Esophagus (tissue), 2 donors: ENCODE data around the gene CHST11. TPM values are rescaled to one million over a fixed set of nuclear protein-coding genes. Genes with fewer than 3 reads are reported as not detected.

ENCODE experiments used
- H3K27ac ChIP-seq, 2 donors: one replicate each; pipeline ENCODE4 v1.5.1; 2013; ENCODE audit warnings: low read depth in 2 of 2, mild to moderate bottlenecking in 2 of 2, inconsistent platforms in 1 of 2, low read length in 1 of 2, moderate library complexity in 1 of 2
- H3K27me3 ChIP-seq, 2 donors: one replicate each; pipeline ENCODE4 v1.6.1; 2013; ENCODE audit warnings: low read length in 2 of 2, control low read depth in 1 of 2, mild to moderate bottlenecking in 1 of 2; ENCODE audit not compliant: insufficient read depth in 2 of 2, control insufficient read depth in 1 of 2
- H3K36me3 ChIP-seq, 2 donors: one replicate each; pipeline ENCODE4 v1.6.1; 2013; ENCODE audit warnings: low read length in 1 of 2; ENCODE audit not compliant: control insufficient read depth in 2 of 2, insufficient read depth in 2 of 2
- H3K4me1 ChIP-seq, 2 donors: one replicate each; pipeline ENCODE4 v1.6.1; 2013; ENCODE audit warnings: low read length in 1 of 2; ENCODE audit not compliant: control insufficient read depth in 2 of 2, insufficient read depth in 2 of 2
- H3K4me3 ChIP-seq, 2 donors: one replicate each; pipeline ENCODE4 v1.5.1; 2013; ENCODE audit warnings: low read length in 2 of 2, mild to moderate bottlenecking in 2 of 2, low read depth in 1 of 2, moderate library complexity in 1 of 2
- H3K9me3 ChIP-seq, 2 donors: one replicate each; pipeline ENCODE4 v1.6.1; 2013; ENCODE audit warnings: mild to moderate bottlenecking in 2 of 2, low read depth in 1 of 2, low read length in 1 of 2, moderate library complexity in 1 of 2; ENCODE audit not compliant: control insufficient read depth in 2 of 2, insufficient read depth in 1 of 2
- WGBS, 2 donors: extraction: QIAGEN DNeasy Blood & Tissue Kit; methylation state at CpG; one replicate each; pipeline ENCODE4 v1.1.7; 2013; 5-methylcytosine and 5-hydroxymethylcytosine counted together
- polyA plus RNA-seq, 2 donors: library from polyadenylated mRNA; stranded (reverse); fragments of 200-250 nt; gene quantifications; one replicate each; pipeline ENCODE4 v1.2.3, GENCODE V29; 2013
- donor health status: healthy with polysubstance abuse.
- donor health status: Bipolar disorder and iron deficiency.

The CHST11 gene
- polyA plus RNA-seq, 2 donors: 0.53 to 1.4 TPM

GRCh38 chr12:104456950-104457745, 400 bp downstream of the CHST11 start:
- peaks cover 0 to 4% of the 10 kb centered on the region in 2 donors for H3K4me1 ChIP-seq
- peak overlapping the region; percentile 75 to 79 for H3K27ac ChIP-seq
- H3K36me3 ChIP-seq: no peaks in the 10 kb centered on the region
- H3K9me3 ChIP-seq: no peaks in the 10 kb centered on the region
- WGBS, 2 donors: 0% methylated on average over 69 to 71 of the region's 71 CpGs
- no peaks in the 10 kb centered on the region for H3K27me3 ChIP-seq
- peak overlapping the region; percentile 68 to 82 for H3K4me3 ChIP-seq

DNA sequence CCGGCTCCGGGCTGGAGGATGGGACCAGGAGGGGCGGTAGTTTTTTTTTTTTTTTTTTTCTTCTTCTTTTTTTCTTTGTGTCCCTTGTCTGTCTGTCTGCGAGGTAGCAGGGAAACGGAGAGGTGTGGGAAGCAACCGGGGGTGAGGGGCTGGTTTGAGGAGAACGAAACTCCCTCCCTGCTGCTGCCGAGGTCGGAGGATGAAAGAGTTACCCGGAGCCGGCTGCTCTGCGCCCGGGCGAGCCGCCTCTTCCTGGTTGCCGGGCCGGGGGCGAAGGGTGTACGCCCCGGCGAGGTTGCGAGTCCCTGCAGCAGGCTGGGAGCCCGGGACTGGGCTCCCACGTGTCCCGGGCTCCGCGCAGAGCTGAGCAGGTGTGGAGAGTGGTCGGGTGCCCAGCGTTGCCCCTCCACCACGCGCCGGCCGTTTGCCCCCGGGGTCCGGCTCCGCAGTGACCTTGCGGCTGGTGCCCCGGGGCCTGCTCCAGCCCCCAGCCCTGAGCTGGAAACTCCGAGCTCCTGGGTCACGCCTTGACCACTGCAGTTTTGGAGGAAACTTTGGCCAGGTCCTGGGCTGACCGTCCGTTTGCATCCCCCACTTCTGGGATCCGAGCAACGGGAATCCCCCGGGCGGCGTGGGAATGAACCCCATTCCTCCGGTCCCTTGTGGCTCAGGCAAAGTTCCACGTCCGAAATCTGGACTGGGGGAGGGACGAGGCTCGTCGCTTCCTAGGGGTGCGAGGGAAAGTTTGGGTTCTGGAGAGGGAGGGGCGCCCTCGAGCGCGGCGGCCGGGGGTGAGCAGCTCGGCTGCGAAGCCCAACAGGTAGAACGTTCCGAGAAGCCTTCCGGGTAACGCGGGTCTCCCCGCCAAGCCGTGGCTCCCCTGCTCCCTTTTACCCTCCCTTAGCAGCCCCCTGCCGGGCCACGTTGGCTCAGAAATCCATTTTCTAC, 1.3 kb downstream of the CHST11 start:
- no peaks in the 10 kb centered on the region for H3K27me3 ChIP-seq
- H3K4me3 ChIP-seq: peak overlapping the region; percentile 68 to 82
- peaks cover 0 to 4% of the 10 kb centered on the region in 2 donors for H3K4me1 ChIP-seq
- H3K9me3 ChIP-seq: no peaks in the 10 kb centered on the region
- 0% methylated on average over 71 of the region's 71 CpGs for WGBS, 2 donors
- peak overlapping the region; percentile 75 to 79 for H3K27ac ChIP-seq
- no peaks in the 10 kb centered on the region for H3K36me3 ChIP-seq

DNA sequence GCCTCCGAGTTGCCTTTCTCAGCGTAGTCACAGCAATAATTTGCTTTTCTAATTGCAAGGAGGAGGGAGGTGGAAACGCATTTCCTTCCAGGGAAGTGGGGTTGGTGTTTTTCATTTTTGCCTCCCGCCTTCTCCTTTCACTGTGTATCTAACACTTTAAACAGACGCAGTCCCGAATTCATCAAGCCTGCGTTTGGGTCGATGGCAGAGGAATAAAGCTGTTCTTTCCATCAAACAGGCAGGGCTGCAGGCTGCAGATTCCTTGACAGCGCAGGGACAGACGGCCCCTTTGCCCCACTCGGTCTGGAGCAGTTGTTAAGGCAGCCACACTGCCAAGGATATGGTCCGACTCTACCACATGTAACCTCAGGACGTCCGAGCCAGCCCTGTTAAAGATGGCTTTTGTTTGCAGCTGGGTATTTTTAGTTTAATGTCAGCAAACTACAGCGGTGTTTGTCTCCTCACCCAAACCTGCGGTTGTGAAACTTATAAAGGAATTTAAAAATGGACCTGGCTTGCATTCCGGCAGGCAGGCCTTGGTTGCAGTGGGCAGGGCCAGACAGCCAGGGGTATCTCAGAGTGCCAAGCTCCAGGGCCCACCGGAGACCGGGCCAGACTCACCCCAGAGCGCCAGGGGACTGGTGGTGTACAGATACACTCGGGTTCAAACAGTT, 2.1 kb downstream of the CHST11 start:
- H3K4me1 ChIP-seq: peaks cover 0 to 6% of the 10 kb centered on the region in 2 donors
- peak overlapping the region; percentile 60 to 75 for H3K27ac ChIP-seq
- no peaks in the 10 kb centered on the region for H3K36me3 ChIP-seq
- WGBS, 2 donors: 14 to 21% methylated on average over 21 of the region's 21 CpGs
- no peaks in the 10 kb centered on the region for H3K27me3 ChIP-seq
- peak overlapping the region; percentile 68 to 82 for H3K4me3 ChIP-seq
- no peaks in the 10 kb centered on the region for H3K9me3 ChIP-seq

GRCh38 chr12:104459368-104459909, 2.7 kb downstream of the CHST11 start:
- Histone ChIP-seq H3K36me3 (no peaks in the 10 kb centered on the region), H3K4me3 (peak overlapping the region; percentile 68 to 82), H3K4me1 (peaks cover 0 to 6% of the 10 kb centered on the region in 2 donors), H3K27ac (peak overlapping the region; percentile 60 to 74), H3K27me3 (no peaks in the 10 kb centered on the region), H3K9me3 (no peaks in the 10 kb centered on the region)
- WGBS, 2 donors: 46 to 64% methylated on average over 7 of the region's 7 CpGs

DNA sequence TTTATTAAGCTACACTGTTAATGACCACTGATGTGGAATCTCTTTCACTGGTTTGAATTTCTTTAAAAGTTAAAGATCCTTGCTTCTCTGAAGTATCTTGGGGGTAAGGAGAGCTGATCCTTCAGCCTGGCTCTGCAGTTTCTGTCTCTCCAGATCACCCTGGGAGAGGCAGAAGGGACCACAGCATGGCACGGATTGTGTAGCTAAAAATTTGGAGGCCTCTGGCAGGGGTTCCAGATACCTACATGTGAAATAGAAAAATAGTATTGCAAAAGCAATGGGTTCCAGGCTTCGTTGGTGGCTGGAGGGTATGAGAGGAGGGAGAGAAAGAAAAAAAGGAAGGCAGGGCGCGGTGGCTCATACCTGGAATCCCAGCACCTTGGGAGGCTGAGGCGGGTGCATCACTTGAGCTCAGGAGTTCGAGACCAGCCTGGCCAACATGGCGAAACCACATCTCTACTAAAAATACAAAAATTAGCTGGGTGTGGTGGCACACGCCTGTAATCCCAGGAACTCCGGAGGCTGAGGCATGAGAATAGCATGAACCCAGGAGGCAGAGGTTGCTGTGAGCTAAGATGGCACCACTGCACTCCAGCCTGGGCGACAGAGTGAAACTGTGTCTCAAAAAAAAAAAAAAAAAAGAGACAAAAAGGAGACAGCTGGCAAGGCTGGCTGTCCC, 3.4 kb downstream of the CHST11 start:
- Histone ChIP-seq H3K4me3 (no peak overlapping the region), H3K36me3 (no peaks in the 10 kb centered on the region), H3K27me3 (no peaks in the 10 kb centered on the region), H3K9me3 (no peaks in the 10 kb centered on the region), H3K27ac (peak overlapping the region in 1 of 2 donors; percentile 4), H3K4me1 (peaks cover 0 to 4% of the 10 kb centered on the region in 2 donors)
- WGBS, 2 donors: 70 to 73% methylated on average over 10 of the region's 10 CpGs

- peaks cover 0 to 2% of the 10 kb centered on the region in 2 donors for H3K4me1 ChIP-seq
- no peaks in the 10 kb centered on the region for H3K36me3 ChIP-seq
- H3K27me3 ChIP-seq: no peaks in the 10 kb centered on the region
- H3K4me3 ChIP-seq: no peak overlapping the region
- no peak overlapping the region for H3K27ac ChIP-seq
- 63 to 77% methylated on average over 5 of the region's 5 CpGs for WGBS, 2 donors
- no peaks in the 10 kb centered on the region for H3K9me3 ChIP-seq
These were observed 4.4 kb downstream of the CHST11 start for GRCh38 chr12:104460973-104461698.

DNA sequence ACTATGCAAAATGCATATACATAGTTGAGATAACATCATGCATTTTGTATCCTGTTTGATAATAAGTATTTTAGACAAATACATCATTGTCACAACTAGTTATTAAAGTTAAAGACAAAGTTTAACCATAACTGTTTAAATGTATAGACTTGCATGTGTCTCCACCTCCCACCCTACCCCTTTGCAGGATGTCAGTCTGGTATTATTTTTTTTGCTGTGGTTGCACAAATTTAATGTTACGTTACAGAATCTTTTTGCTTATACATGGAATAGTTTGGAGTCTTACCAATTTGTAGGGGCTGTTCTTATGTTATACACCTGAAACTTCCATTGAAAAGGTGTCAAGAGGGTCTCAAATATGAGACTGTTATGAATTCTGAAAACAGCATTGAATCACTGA, 5.6 kb downstream of the CHST11 start:
- Histone ChIP-seq H3K4me3 (no peak overlapping the region), H3K27ac (no peak overlapping the region), H3K4me1 (peaks cover 0 to 2% of the 10 kb centered on the region in 2 donors), H3K36me3 (no peaks in the 10 kb centered on the region), H3K27me3 (no peaks in the 10 kb centered on the region), H3K9me3 (no peaks in the 10 kb centered on the region)
- WGBS, 2 donors: 72 to 73% methylated on average over 1 of the region's 1 CpG

DNA sequence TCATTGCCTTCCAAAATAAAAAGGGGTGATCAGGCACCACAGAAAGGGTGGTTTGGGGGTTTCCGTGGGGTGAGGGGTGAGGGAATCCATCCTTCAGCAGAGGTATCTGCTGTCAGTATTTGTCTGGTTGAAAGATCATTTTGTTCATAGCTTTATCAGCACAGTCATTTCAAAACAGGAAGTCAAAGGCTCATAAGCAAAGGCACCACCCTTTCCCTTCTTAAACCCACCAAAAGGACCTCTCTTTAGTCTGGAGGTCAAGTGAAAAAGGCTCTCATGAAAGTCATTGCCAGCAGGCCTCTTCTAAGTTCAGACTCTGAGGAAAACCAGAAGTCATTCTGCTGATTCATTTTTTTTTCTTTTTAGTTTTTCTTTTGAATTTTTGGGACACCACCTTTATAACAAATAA, 6.2 kb downstream of the CHST11 start:
- no peaks in the 10 kb centered on the region for H3K9me3 ChIP-seq
- no peak overlapping the region for H3K4me3 ChIP-seq
- no peaks in the 10 kb centered on the region for H3K27me3 ChIP-seq
- H3K36me3 ChIP-seq: no peaks in the 10 kb centered on the region
- WGBS, 2 donors: 64 to 82% methylated on average over 1 of the region's 1 CpG
- no peak overlapping the region for H3K27ac ChIP-seq
- H3K4me1 ChIP-seq: peaks cover 0 to 2% of the 10 kb centered on the region in 2 donors
